Measurements from ENCODE around the gene PPP2R2D. TPM values are rescaled to one million over a fixed set of nuclear protein-coding genes. Genes with fewer than 3 reads are reported as not detected.
"Not testable (repeated sequence)": the region's sequence is repeated elsewhere in the genome, so short reads cannot be mapped to it uniquely, and the experiment has no call there.

Gene PPP2R2D
- polyA plus RNA-seq, 1 experiment: 27.2 TPM

DNA sequence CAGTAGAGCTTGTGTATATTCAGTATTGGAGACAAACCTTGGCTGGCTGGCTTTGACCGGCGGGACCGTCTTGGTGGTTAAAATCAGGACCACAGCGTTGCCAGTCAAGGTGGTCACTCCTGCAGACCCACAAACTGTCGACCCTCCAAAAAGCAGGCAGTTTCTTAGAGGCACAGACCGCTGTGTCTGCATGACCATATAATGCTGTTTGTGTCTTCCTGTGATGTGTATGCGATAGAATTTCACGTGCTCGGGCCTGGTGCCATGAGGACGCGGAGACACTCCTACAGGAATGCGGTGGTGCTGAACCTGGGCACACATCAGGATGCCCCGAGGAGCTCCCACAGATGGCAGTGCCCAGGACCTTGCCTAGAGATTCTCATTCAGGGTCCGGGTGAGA is 46.1 kb downstream of the PPP2R2D start:
- ChIA-PET POLR2A (interaction anchor here (0.8 to 3.3 kb wide), 4 partner anchors 19 to 51 kb away, joined by 3 to 17 read pairs (median 4); partner anchors contain the start of gene BNIP3), CTCF (interaction anchor here (1.8 to 2.9 kb wide), 3 partner anchors 42 to 76 kb away, joined by 4 to 20 read pairs (median 7); no protein-coding TSS in a partner anchor)
- TF ChIP-seq, protein P1, sequence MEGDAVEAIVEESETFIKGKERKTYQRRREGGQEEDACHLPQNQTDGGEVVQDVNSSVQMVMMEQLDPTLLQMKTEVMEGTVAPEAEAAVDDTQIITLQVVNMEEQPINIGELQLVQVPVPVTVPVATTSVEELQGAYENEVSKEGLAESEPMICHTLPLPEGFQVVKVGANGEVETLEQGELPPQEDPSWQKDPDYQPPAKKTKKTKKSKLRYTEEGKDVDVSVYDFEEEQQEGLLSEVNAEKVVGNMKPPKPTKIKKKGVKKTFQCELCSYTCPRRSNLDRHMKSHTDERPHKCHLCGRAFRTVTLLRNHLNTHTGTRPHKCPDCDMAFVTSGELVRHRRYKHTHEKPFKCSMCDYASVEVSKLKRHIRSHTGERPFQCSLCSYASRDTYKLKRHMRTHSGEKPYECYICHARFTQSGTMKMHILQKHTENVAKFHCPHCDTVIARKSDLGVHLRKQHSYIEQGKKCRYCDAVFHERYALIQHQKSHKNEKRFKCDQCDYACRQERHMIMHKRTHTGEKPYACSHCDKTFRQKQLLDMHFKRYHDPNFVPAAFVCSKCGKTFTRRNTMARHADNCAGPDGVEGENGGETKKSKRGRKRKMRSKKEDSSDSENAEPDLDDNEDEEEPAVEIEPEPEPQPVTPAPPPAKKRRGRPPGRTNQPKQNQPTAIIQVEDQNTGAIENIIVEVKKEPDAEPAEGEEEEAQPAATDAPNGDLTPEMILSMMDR (IDR thresholded peaks at IDR 0.05; ENCODE audit: low read depth, low read length): no peak
- no peak for DNase-seq (ENCODE audit: low read depth, low spot score)
- Histone ChIP-seq H3K27ac (ENCODE audit: low read depth, low read length) (peak overlapping the region; percentile 49), H3K4me3 (ENCODE audit: low read depth, low read length) (no peak overlapping the region), H3K9me3 (ENCODE audit: control insufficient read depth, insufficient read depth, low read length) (peaks cover 3% of the 10 kb centered on the region; the same call in 1 of the 2 replicates), H3K27me3 (ENCODE audit: control insufficient read depth, insufficient read depth, low read length) (no peaks in the 10 kb centered on the region)

DNA sequence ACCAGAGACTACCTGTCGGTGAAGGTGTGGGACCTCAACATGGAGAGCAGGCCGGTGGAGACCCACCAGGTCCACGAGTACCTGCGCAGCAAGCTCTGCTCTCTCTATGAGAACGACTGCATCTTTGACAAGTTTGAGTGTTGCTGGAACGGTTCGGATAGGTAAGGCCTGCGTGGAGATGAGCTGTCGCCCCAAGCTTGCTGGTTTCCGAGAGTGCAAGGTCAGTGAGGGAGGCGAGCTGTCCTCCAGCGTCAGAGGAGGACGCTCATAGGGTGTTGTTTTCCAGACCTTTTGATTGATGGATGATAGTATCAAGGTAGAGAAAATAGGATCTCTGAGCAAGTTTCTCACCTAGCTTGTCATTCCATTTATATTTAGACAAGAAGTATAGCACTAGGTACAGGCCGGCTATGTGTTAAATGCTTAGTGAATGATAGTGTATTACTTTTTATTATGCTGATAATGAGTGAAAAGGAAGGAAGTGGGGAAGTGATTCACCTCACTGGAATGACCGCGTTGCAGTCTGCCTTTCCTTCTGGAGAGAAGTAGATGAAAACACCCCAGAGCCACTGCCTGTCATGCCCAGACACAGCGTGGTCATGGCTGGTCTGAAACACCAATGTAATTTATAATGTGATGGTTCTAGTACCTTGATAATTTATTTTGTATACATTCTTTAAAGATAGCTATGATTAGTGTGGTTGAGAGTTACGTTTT is 47.0 kb downstream of the PPP2R2D start:
- ChIA-PET CTCF (interaction anchor here (1.1 to 2.9 kb wide), 3 partner anchors 36 to 75 kb away, joined by 3 to 20 read pairs (median 7); no protein-coding TSS in a partner anchor), POLR2A (interaction anchor here (3.3 kb wide), 1 partner anchor 34 kb away, joined by 17 read pairs; the partner anchor contains the start of gene BNIP3)
- TF ChIP-seq, protein P1 (IDR thresholded peaks at IDR 0.05; ENCODE audit: low read depth, low read length): no peak
- peak; percentile 24 for DNase-seq (ENCODE audit: low read depth, low spot score)
- Histone ChIP-seq H3K27ac (ENCODE audit: low read depth, low read length) (peak overlapping the region; percentile 33), H3K4me3 (ENCODE audit: low read depth, low read length) (no peak overlapping the region), H3K9me3 (ENCODE audit: control insufficient read depth, insufficient read depth, low read length) (peaks cover 3% of the 10 kb centered on the region; the same call in 1 of the 2 replicates), H3K27me3 (ENCODE audit: control insufficient read depth, insufficient read depth, low read length) (no peaks in the 10 kb centered on the region)

DNA sequence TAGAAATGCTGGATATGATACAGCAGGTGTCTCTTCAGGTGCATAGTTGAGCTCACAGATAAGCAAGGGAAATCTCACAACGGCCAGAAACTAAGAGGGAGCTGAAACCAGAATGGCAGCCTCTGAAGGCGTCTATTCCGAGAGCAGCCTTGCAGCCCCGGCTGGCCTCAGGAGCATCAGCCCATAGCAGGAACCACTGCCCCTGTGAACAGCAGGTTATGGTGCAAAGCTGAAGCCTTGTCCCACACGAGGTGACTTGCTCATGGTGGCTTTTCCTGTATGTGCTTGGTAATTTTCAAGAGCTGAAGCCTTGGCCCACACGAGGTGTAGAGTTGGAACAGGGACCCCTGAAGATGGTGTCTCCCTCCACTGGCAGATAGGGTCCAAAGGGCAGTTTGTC is 47.7 kb downstream of the PPP2R2D start:
- CTCF ChIA-PET: interaction anchor here (1.1 to 2.9 kb wide), 3 partner anchors 35 to 74 kb away, joined by 3 to 20 read pairs (median 7); no protein-coding TSS in a partner anchor
- POLR2A ChIA-PET: interaction anchor here (0.6 to 3.3 kb wide), 2 partner anchors 33 to 42 kb away, joined by 4 to 17 read pairs; partner anchors contain the start of gene BNIP3

DNA sequence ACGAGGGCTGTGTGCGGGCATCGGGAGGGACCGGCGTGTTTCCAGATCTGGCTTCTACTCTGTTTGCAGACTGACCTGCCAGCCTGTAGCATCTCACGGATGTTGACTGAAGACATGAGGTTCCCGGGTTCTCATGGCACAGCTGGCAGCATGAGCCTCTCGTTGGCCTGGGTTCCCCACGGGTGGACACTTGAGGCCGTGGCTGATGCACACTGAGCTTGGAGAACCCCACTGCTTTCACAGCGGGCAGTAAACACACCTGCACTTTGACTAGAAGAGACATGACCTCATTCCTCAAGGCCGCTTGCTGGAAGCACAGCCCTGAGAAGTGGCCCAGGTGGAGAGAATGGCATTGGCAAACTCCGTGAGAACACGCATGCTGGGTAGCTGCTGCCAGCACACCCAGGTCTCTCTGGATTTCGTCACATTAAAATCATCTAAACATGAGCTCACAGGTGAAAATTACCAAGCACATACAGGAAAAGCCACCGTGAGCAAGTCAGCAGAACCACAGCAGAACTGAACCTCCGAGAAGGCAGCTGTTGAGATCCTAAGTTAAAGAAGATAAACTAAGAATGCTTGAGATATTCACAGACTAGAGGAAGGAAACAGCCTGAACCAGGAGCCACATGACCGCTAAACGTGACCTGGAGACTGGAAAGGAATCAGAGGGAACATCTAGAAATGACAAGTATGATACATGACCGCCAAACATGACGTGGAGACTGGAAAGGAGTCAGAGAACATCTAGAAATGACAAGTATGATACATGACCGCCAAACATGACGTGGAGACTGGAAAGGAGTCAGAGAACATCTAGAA is 48.4 kb downstream of the PPP2R2D start:
- H3K27ac ChIP-seq (ENCODE audit: low read depth, low read length): no peak overlapping the region
- H3K9me3 ChIP-seq (ENCODE audit: control insufficient read depth, insufficient read depth, low read length): peaks cover 3% of the 10 kb centered on the region; the same call in 1 of the 2 replicates
- ChIA-PET POLR2A (interaction anchor here (0.6 to 3.3 kb wide), 2 partner anchors 32 to 42 kb away, joined by 4 to 17 read pairs; partner anchors contain the start of gene BNIP3), CTCF (interaction anchor here (1.1 to 2.9 kb wide), 3 partner anchors 34 to 74 kb away, joined by 3 to 20 read pairs (median 7); no protein-coding TSS in a partner anchor)
- TF ChIP-seq, protein P1 (IDR thresholded peaks at IDR 0.05; ENCODE audit: low read depth, low read length): no peak
- no peaks in the 10 kb centered on the region for H3K27me3 ChIP-seq (ENCODE audit: control insufficient read depth, insufficient read depth, low read length)
- H3K4me3 ChIP-seq (ENCODE audit: low read depth, low read length): no peak overlapping the region
- DNase-seq (ENCODE audit: low read depth, low spot score): no peak

More for the DNA sequence above, 47.7 kb downstream of the PPP2R2D start:
- Histone ChIP-seq H3K4me3 (ENCODE audit: low read depth, low read length) (no peak overlapping the region), H3K9me3 (ENCODE audit: control insufficient read depth, insufficient read depth, low read length) (peaks cover 3% of the 10 kb centered on the region; the same call in 1 of the 2 replicates), H3K27ac (ENCODE audit: low read depth, low read length) (no peak overlapping the region), H3K27me3 (ENCODE audit: control insufficient read depth, insufficient read depth, low read length) (no peaks in the 10 kb centered on the region)
- TF ChIP-seq, protein P1 (IDR thresholded peaks at IDR 0.05; ENCODE audit: low read depth, low read length): no peak
- no peak for DNase-seq (ENCODE audit: low read depth, low spot score)

DNA sequence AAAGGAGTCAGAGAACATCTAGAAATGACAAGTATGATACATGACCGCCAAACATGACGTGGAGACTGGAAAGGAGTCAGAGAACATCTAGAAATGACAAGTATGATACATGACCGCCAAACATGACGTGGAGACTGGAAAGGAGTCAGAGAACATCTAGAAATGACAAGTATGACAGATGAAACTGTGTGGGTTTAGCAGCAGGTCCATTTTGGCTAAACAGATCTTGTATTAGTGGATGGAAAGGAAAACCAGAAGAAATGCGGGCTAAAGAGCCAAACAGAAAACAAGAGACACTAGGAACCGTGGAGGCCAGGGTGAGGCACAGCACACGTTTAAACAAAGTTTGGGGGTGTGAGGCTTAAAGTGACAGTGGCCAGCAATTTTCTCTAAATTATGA is 49.1 kb downstream of the PPP2R2D start:
- CTCF ChIA-PET; H3K27me3 ChIP-seq (ENCODE audit: control insufficient read depth, insufficient read depth, low read length); H3K9me3 ChIP-seq (ENCODE audit: control insufficient read depth, insufficient read depth, low read length); DNase-seq (ENCODE audit: low read depth, low spot score); POLR2A ChIA-PET; H3K27ac ChIP-seq (ENCODE audit: low read depth, low read length); H3K4me3 ChIP-seq (ENCODE audit: low read depth, low read length): not testable (repeated sequence)
